Lung (tissue), 12 donors: ENCODE data around the gene RBP3. TPM values are rescaled to one million over a fixed set of nuclear protein-coding genes. Genes with fewer than 3 reads are reported as not detected.

Source experiments
- ATAC-seq: fragments of 200-7000 bp; cut with Tn5 transposase; one replicate; pipeline ENCODE4 v1.9.1; 2020; ENCODE audit warnings: moderate number of reproducible peaks; ENCODE audit not compliant: insufficient read depth, low FRiP score
- DNase-seq, 3 donors: peaks; one replicate each; pipeline ENCODE4 v3.0.0-alpha.2; 2013 to 2017
- H3K27ac ChIP-seq, 2 donors: one replicate each; pipeline ENCODE4 v1.5.1; 2013; ENCODE audit warnings: mild to moderate bottlenecking in 2 of 2, moderate library complexity in 2 of 2, control low read depth in 1 of 2, inconsistent platforms in 1 of 2, low read depth in 1 of 2, low read length in 1 of 2
- H3K27me3 ChIP-seq, 3 donors: one replicate each; pipeline ENCODE4 v1.5.1; 2013; ENCODE audit warnings: low read length in 2 of 3; ENCODE audit not compliant: control insufficient read depth in 3 of 3, insufficient read depth in 3 of 3
- H3K36me3 ChIP-seq, 4 donors: one replicate each; pipeline ENCODE4 v1.5.1; 2013; ENCODE audit warnings: low read length in 4 of 4, mild to moderate bottlenecking in 1 of 4, moderate library complexity in 1 of 4; ENCODE audit not compliant: control insufficient read depth in 4 of 4, insufficient read depth in 4 of 4
- H3K4me1 ChIP-seq, 5 donors: one replicate each; pipeline ENCODE4 v1.5.1; 2013; ENCODE audit warnings: low read length in 5 of 5, mild to moderate bottlenecking in 2 of 5, moderate library complexity in 1 of 5; ENCODE audit not compliant: control insufficient read depth in 5 of 5, insufficient read depth in 5 of 5
- H3K4me3 ChIP-seq: one replicate; pipeline ENCODE4 v1.5.1; 2013; ENCODE audit warnings: mild to moderate bottlenecking, control low read depth, moderate library complexity
- H3K9ac ChIP-seq, 2 donors: one replicate each; pipeline ENCODE4 v1.5.1; 2013; ENCODE audit warnings: low read length in 2 of 2, control low read depth in 1 of 2; ENCODE audit not compliant: insufficient read depth in 1 of 2
- H3K9me3 ChIP-seq, 4 donors: one replicate each; pipeline ENCODE4 v1.5.1; 2013; ENCODE audit warnings: low read length in 3 of 4, mild to moderate bottlenecking in 1 of 4, moderate library complexity in 1 of 4; ENCODE audit not compliant: control insufficient read depth in 4 of 4, insufficient read depth in 3 of 4
- WGBS, 2 donors: extraction: QIAGEN DNeasy Blood & Tissue Kit; methylation state at CpG; one replicate each; pipeline ENCODE4 v1.1.7; 2013; 5-methylcytosine and 5-hydroxymethylcytosine counted together
- polyA plus RNA-seq, 2 donors: library from polyadenylated mRNA; stranded (reverse); fragments of 200-250 nt; gene quantifications; one replicate each; pipeline ENCODE4 v1.2.1, GENCODE V29; 2013
- total RNA-seq, 2 donors: library from RNA; depleted of rRNA in 1 of 2; stranded (reverse); fragments of >200 nt in 1 of 2; gene quantifications; one replicate each; pipeline ENCODE4 v1.2.1, GENCODE V29; 2014 to 2021
- TF ChIP-seq, protein P1 (sequence below): IDR thresholded peaks from 2 replicates; pipeline ENCODE4 v1.5.1; 2012; ENCODE audit warnings: mild to moderate bottlenecking; ENCODE audit errors: control extremely low read depth, extremely low read depth
- donor health status: control.
- donor health status: control.
- donor health status: Bipolar disorder and iron deficiency.
- donor health status: healthy.
- donor health status: DM: yes; HTN: yes; CAD: no.

Gene RBP3
- total and polyA plus RNA-seq, 4 donors, result 0.01 TPM; not detected in 3

GRCh38 chr10:47346581-47347302 lies 1.4 kb upstream of the RBP3 start:
- Histone ChIP-seq H3K9ac (no peak overlapping the region), H3K27ac (peak overlapping the region in 1 of 2 donors; percentile 17), H3K9me3 (no peaks in the 10 kb centered on the region), H3K36me3 (no peaks in the 10 kb centered on the region), H3K4me3 (no peak overlapping the region), H3K4me1 (peaks cover 0 to 14% (median 3%) of the 10 kb centered on the region in 5 donors), H3K27me3 (no peaks in the 10 kb centered on the region)
- DNase-seq (peak in 2 of 3 donors; percentile 29 to 65), ATAC-seq (peak; percentile 61)
- TF ChIP-seq, protein P1, sequence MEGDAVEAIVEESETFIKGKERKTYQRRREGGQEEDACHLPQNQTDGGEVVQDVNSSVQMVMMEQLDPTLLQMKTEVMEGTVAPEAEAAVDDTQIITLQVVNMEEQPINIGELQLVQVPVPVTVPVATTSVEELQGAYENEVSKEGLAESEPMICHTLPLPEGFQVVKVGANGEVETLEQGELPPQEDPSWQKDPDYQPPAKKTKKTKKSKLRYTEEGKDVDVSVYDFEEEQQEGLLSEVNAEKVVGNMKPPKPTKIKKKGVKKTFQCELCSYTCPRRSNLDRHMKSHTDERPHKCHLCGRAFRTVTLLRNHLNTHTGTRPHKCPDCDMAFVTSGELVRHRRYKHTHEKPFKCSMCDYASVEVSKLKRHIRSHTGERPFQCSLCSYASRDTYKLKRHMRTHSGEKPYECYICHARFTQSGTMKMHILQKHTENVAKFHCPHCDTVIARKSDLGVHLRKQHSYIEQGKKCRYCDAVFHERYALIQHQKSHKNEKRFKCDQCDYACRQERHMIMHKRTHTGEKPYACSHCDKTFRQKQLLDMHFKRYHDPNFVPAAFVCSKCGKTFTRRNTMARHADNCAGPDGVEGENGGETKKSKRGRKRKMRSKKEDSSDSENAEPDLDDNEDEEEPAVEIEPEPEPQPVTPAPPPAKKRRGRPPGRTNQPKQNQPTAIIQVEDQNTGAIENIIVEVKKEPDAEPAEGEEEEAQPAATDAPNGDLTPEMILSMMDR, result no peak
- 74 to 85% methylated on average over 13 of the region's 13 CpGs for WGBS, 2 donors

DNA sequence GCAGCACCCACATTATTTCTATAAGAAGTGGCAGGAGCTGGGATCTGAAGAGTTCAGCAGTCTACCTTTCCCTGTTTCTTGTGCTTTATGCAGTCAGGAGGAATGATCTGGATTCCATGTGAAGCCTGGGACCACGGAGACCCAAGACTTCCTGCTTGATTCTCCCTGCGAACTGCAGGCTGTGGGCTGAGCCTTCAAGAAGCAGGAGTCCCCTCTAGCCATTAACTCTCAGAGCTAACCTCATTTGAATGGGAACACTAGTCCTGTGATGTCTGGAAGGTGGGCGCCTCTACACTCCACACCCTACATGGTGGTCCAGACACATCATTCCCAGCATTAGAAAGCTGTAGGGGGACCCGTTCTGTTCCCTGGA lies 874 bp upstream of the RBP3 start:
- peak overlapping the region in 1 of 2 donors; percentile 44 for H3K27ac ChIP-seq
- no peak for ATAC-seq
- no peaks in the 10 kb centered on the region for H3K27me3 ChIP-seq
- H3K9me3 ChIP-seq, result no peaks in the 10 kb centered on the region
- no peak overlapping the region for H3K4me3 ChIP-seq
- peaks cover 0 to 14% (median 3%) of the 10 kb centered on the region in 5 donors for H3K4me1 ChIP-seq
- 83 to 85% methylated on average over 4 of the region's 4 CpGs for WGBS, 2 donors
- H3K36me3 ChIP-seq, result no peaks in the 10 kb centered on the region
- TF ChIP-seq, protein P1, result no peak
- no peak for DNase-seq
- H3K9ac ChIP-seq, result no peak overlapping the region

- no peaks in the 10 kb centered on the region for H3K27me3 ChIP-seq
- no peak overlapping the region for H3K9ac ChIP-seq
- no peaks in the 10 kb centered on the region for H3K9me3 ChIP-seq
- ATAC-seq (no peak), DNase-seq (no peak)
- H3K36me3 ChIP-seq, result no peaks in the 10 kb centered on the region
- H3K4me1 ChIP-seq, result peaks cover 0 to 14% (median 3%) of the 10 kb centered on the region in 5 donors
- H3K4me3 ChIP-seq, result no peak overlapping the region
- TF ChIP-seq, protein P1, result no peak
- WGBS, 2 donors, result 93 to 94% methylated on average over 35 to 36 of the region's 36 CpGs
- H3K27ac ChIP-seq, result no peak overlapping the region
Observed at GRCh38 chr10:47348661-47349470, 703 bp downstream of the RBP3 start.
